Measurements from ENCODE around the gene MYL2. TPM values are rescaled to one million over a fixed set of nuclear protein-coding genes. Genes with fewer than 3 reads are reported as not detected.
A peak's percentile ranks its signal among the peaks of the same experiment; 100 is the strongest.

The MYL2 gene
- polyA plus RNA-seq, 2 of the 4 experiments (the other 2 are of a cell fraction) = 0.13 TPM; not detected in 1

DNA sequence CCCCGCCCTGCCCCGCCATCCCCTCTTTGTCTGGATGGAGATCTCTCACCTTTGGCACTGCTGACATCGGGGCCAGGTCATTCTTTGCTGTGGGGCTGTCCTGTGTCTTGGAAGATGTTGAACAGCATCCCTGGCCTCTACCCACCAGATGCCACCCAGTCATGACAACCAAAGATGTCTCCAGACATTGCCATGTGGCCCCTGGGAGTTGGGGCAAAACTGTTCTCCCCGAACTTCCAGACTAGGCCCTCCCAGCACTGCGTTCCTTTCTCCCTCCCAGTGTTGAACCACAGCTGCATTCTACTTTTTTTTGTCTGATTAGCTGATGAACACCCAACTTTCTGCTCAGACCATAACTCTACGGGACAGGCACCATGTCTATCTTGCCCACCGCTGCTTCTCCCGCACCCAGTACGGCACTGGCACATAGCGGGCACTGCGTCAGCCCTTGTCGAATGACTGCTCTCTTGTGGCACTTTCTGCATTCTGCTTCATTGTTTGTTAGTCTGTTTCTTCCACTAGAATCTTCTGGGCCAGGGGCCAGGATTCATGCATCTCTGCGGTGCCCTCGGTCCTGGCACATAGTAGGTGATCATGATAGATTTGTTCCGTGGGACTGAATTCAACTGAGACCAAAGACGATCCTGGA, 13.1 kb upstream of the MYL2 start:
- ATAC-seq (no peak), DNase-seq (ENCODE audit: low read depth in 1 of 2, low spot score in 1 of 2) (no peak), FAIRE-seq (no peak)
- Histone ChIP-seq H3K9me3 (no peaks in the 10 kb centered on the region), H3K4me2 (peak overlapping the region; percentile 41; the same call in 2 of the 3 replicates), H3K4me1 (peaks cover 31% of the 10 kb centered on the region), H3K4me3 (no peak overlapping the region), H3K27ac (peak overlapping the region; percentile 64 to 83; a peak in 5 of 6 replicates)
- POLR2A ChIA-PET = no interaction called here
- no peak for TF ChIP-seq FOXS1 (CRISPR knock-in tag; IDR thresholded peaks at IDR 0.05)
- no peak for TF ChIP-seq ZSCAN20 (CRISPR knock-in tag; IDR thresholded peaks at IDR 0.05)
- TF ChIP-seq FOSL2 (IDR thresholded peaks at IDR 0.05) = no peak
- no peak for TF ChIP-seq FOSL2 (CRISPR knock-in tag; IDR thresholded peaks at IDR 0.05)
- no peak for TF ChIP-seq CHD4 (IDR thresholded peaks at IDR 0.05; ENCODE audit: borderline replicate concordance)
- no peak for TF ChIP-seq SREBF2 (IDR thresholded peaks at IDR 0.05)
- no peak for TF ChIP-seq NFE2L2 (conservative IDR thresholded peaks at IDR 0.05; ENCODE audit: low read length)
- TF ChIP-seq RFX5 (IDR thresholded peaks at IDR 0.05) = no peak
- TF ChIP-seq, protein P1, sequence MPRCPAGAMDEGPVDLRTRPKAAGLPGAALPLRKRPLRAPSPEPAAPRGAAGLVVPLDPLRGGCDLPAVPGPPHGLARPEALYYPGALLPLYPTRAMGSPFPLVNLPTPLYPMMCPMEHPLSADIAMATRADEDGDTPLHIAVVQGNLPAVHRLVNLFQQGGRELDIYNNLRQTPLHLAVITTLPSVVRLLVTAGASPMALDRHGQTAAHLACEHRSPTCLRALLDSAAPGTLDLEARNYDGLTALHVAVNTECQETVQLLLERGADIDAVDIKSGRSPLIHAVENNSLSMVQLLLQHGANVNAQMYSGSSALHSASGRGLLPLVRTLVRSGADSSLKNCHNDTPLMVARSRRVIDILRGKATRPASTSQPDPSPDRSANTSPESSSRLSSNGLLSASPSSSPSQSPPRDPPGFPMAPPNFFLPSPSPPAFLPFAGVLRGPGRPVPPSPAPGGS (IDR thresholded peaks at IDR 0.05) = no peak
- no peak for TF ChIP-seq HEYL (CRISPR knock-in tag; IDR thresholded peaks at IDR 0.05)
- TF ChIP-seq KDM5A (IDR thresholded peaks at IDR 0.05) = no peak
- no peak for TF ChIP-seq PHF8 (IDR thresholded peaks at IDR 0.05; ENCODE audit: borderline replicate concordance, low read depth)
- no peak for TF ChIP-seq ESRRA (IDR thresholded peaks at IDR 0.05; ENCODE audit: borderline replicate concordance, low read length)
- no peak for TF ChIP-seq SMC3 (IDR thresholded peaks at IDR 0.05)
- no peak for TF ChIP-seq ZFP36 (IDR thresholded peaks at IDR 0.05; ENCODE audit: borderline replicate concordance, partially characterized antibody)
- TF ChIP-seq EHF (CRISPR knock-in tag; IDR thresholded peaks at IDR 0.05) = no peak
- TF ChIP-seq EHMT2 (IDR thresholded peaks at IDR 0.05; ENCODE audit: low read depth) = no peak
- TF ChIP-seq, protein P2, sequence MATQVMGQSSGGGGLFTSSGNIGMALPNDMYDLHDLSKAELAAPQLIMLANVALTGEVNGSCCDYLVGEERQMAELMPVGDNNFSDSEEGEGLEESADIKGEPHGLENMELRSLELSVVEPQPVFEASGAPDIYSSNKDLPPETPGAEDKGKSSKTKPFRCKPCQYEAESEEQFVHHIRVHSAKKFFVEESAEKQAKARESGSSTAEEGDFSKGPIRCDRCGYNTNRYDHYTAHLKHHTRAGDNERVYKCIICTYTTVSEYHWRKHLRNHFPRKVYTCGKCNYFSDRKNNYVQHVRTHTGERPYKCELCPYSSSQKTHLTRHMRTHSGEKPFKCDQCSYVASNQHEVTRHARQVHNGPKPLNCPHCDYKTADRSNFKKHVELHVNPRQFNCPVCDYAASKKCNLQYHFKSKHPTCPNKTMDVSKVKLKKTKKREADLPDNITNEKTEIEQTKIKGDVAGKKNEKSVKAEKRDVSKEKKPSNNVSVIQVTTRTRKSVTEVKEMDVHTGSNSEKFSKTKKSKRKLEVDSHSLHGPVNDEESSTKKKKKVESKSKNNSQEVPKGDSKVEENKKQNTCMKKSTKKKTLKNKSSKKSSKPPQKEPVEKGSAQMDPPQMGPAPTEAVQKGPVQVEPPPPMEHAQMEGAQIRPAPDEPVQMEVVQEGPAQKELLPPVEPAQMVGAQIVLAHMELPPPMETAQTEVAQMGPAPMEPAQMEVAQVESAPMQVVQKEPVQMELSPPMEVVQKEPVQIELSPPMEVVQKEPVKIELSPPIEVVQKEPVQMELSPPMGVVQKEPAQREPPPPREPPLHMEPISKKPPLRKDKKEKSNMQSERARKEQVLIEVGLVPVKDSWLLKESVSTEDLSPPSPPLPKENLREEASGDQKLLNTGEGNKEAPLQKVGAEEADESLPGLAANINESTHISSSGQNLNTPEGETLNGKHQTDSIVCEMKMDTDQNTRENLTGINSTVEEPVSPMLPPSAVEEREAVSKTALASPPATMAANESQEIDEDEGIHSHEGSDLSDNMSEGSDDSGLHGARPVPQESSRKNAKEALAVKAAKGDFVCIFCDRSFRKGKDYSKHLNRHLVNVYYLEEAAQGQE (IDR thresholded peaks at IDR 0.05) = no peak
- TF ChIP-seq TP53 (CRISPR knock-in tag; IDR thresholded peaks at IDR 0.05) = no peak
- CTCF ChIA-PET = interaction anchor here (1.0 to 7.7 kb wide), 6 partner anchors 11 to 241 kb away, joined by 3 to 71 read pairs (median 4); no protein-coding TSS in a partner anchor
- 87% methylated on average over 16 of the region's 16 CpGs for WGBS (ENCODE audit: missing lambda C conversion rate)

DNA sequence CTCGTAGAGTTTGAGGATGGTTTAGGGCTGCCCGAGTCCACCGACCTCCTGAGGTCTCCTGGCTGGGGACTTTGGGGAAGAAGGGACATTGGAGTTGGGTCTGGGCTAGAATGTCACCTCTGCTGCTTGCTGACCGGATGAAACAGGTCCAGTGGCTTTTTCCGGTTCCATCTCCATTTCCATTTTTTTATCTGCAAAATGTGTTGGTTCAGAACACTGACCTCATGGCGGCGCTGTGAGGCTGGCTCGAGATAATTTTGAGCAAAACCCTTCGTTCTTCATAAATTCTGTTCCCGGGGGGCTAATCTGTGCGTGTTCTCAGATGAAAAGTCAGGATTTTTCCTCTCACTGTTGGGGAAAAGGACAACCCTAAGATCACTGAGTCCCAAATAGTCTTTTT, 11.7 kb upstream of the MYL2 start:
- Histone ChIP-seq H3K27ac (peak overlapping the region; percentile 14 to 37; a peak in 2 of 6 replicates), H3K4me3 (no peak overlapping the region), H3K9me3 (no peaks in the 10 kb centered on the region), H3K4me2 (peak overlapping the region; percentile 6; the same call in 1 of the 3 replicates), H3K4me1 (peaks cover 28% of the 10 kb centered on the region)
- peak in 1 of 2 experiments; percentile 23 for DNase-seq (ENCODE audit: low read depth in 1 of 2, low spot score in 1 of 2)
- TF ChIP-seq, protein P3, sequence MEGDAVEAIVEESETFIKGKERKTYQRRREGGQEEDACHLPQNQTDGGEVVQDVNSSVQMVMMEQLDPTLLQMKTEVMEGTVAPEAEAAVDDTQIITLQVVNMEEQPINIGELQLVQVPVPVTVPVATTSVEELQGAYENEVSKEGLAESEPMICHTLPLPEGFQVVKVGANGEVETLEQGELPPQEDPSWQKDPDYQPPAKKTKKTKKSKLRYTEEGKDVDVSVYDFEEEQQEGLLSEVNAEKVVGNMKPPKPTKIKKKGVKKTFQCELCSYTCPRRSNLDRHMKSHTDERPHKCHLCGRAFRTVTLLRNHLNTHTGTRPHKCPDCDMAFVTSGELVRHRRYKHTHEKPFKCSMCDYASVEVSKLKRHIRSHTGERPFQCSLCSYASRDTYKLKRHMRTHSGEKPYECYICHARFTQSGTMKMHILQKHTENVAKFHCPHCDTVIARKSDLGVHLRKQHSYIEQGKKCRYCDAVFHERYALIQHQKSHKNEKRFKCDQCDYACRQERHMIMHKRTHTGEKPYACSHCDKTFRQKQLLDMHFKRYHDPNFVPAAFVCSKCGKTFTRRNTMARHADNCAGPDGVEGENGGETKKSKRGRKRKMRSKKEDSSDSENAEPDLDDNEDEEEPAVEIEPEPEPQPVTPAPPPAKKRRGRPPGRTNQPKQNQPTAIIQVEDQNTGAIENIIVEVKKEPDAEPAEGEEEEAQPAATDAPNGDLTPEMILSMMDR (IDR thresholded peaks at IDR 0.05) = peak; percentile 50
- TF ChIP-seq RAD21 (conservative IDR thresholded peaks at IDR 0.05 in 1 of 2, IDR thresholded peaks at IDR 0.05 in 1 of 2) (peak; percentile 28 to 44; a peak in 3 of 5 replicates), HEYL (CRISPR knock-in tag; IDR thresholded peaks at IDR 0.05) (no peak)
- FAIRE-seq = no peak
- ATAC-seq = no peak
- ChIA-PET POLR2A (no interaction called here), CTCF (interaction anchor here (1.0 to 7.7 kb wide), 6 partner anchors 10 to 367 kb away, joined by 3 to 71 read pairs (median 7); no protein-coding TSS in a partner anchor)
- WGBS (ENCODE audit: missing lambda C conversion rate) = 35% methylated on average over 11 of the region's 11 CpGs
